Caco-2 (cell line): ENCODE results near the gene SORL1-AS1.
"Not testable (repeated sequence)": the region's sequence is repeated elsewhere in the genome, so short reads cannot be mapped to it uniquely, and the experiment has no call there.

Experiments
- BruUV-seq: library from RNA; stranded (reverse); fragments of 400-500 nt; replicated peaks from 2 replicates; lab custom pipeline; 2021; lab: Mats Ljungman, UMichigan
- CTCF ChIA-PET: fragments of 300-600 bp; sonication (Branson Sonifier 250); formaldehyde crosslinking; loops from one replicate; lab custom pipeline; 2022; ENCODE audit warnings: antibody characterized with exemption; lab: Charles Lee
- POLR2A ChIA-PET: fragments of 300-600 bp; sonication (Branson Sonifier 250); formaldehyde crosslinking; loops from one replicate; lab custom pipeline; 2022; ENCODE audit warnings: antibody characterized with exemption; lab: Charles Lee
- DNase-seq, 2 experiments: peaks; one replicate each; pipeline versions ENCODE4 v3.0.0 to v3.0.0-alpha.2; 2020 to 2022
- H3K27me3 ChIP-seq: replicated peaks from 2 replicates; pipeline ENCODE4 v1.6.0; 2011; ENCODE audit warnings: low read length; ENCODE audit not compliant: control insufficient read depth, insufficient read depth
- H3K36me3 ChIP-seq: 2 replicates; pipeline ENCODE4 v1.5.1; 2011; ENCODE audit warnings: low read length; ENCODE audit not compliant: control insufficient read depth, insufficient read depth
- H3K4me1 ChIP-seq: fragments of 250-450 bp; sonication (Bioruptor Pico); 2 replicates; pipeline ENCODE4 v1.5.1; 2020; ENCODE audit warnings: mild to moderate bottlenecking
- H3K4me3 ChIP-seq: 2 replicates; pipeline ENCODE4 v1.5.1; 2011; ENCODE audit warnings: low read depth, mild to moderate bottlenecking, control low read depth, low read length
- H3K9me3 ChIP-seq: fragments of 250-450 bp; sonication (Bioruptor Pico); 2 replicates; pipeline ENCODE4 v1.5.1; 2020; ENCODE audit warnings: mild to moderate bottlenecking, moderate library complexity
- H3K27ac Mint-ChIP-seq: one replicate; pipeline ENCODE4 v1.8.0; 2022; ENCODE audit warnings: mixed read lengths; ENCODE audit not compliant: unreplicated experiment
- H3K27me3 Mint-ChIP-seq: one replicate; pipeline ENCODE4 v1.8.0; 2022; ENCODE audit warnings: mixed read lengths; ENCODE audit not compliant: insufficient read depth, unreplicated experiment
- H3K36me3 Mint-ChIP-seq: one replicate; pipeline ENCODE4 v1.8.0; 2022; ENCODE audit warnings: mild to moderate bottlenecking, mixed read lengths; ENCODE audit not compliant: insufficient read depth, unreplicated experiment
- H3K4me1 Mint-ChIP-seq: one replicate; pipeline ENCODE4 v1.8.0; 2022; ENCODE audit warnings: low read depth, mixed read lengths; ENCODE audit not compliant: unreplicated experiment
- H3K4me3 Mint-ChIP-seq: one replicate; pipeline ENCODE4 v1.8.0; 2022; ENCODE audit warnings: mild to moderate bottlenecking, moderate library complexity, mixed read lengths; ENCODE audit not compliant: unreplicated experiment
- H3K9me3 Mint-ChIP-seq: one replicate; pipeline ENCODE4 v1.8.0; 2022; ENCODE audit warnings: mixed read lengths; ENCODE audit not compliant: unreplicated experiment
- intact Hi-C: fragments of 100-400 bp; cut with micrococcal nuclease; formaldehyde crosslinking; loops from one replicate; pipeline ENCODE4 v1.10.0; 2022; ENCODE audit not compliant: unreplicated experiment
- TF ChIP-seq, protein P1 (sequence below), 2 experiments: fragments of 200-600 bp in 1 of 2; IDR thresholded peaks; 1 replicate in 1 of 2; 2 replicates in 1 of 2; pipeline versions ENCODE4 v1.5.1 to v1.8.0; 2011 to 2022; ENCODE audit warnings: antibody characterized with exemption in 1 of 2, control low read depth in 1 of 2, inconsistent platforms in 1 of 2, low read depth in 1 of 2, low read length in 1 of 2, mild to moderate bottlenecking in 1 of 2, moderate library complexity in 1 of 2; ENCODE audit not compliant: insufficient read depth in 1 of 2, severe bottlenecking in 1 of 2, unreplicated experiment in 1 of 2

The SORL1-AS1 gene

DNA sequence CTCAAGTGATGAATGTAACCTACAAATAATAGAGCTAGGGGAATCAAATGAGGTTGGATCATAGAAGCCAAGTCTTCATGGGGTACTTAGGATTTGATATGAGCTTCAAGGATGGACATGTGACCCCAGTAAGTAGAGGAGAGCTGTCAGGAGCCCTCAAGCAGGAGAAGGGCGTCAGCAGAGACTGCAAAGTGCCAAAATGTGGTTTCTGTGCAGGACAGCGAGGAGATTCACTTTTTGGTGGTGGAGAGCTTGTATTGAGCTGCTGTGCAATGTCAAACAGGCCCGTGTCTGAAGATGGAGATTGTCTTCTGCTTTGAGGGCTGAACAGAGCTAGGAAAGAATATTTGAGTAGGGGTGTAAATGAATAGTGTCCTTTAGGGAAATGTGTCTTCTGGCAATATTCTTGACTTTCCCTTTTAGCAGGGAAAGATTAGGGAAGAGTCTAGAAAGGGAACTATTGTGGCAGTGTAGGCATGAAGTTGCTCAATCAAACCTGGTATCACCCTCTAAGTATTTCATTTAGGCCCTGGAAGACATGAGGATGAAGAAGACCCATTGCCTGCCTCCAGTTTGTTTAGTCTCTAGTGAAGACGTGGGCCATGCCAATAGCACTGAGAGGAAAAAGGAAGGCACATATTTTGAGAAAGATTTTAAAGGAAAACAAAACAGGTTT lies 31.2 kb upstream of the SORL1-AS1 start:
- ChIA-PET POLR2A (no interaction called here), CTCF (interaction anchor here (1.2 kb wide), 1 partner anchor 17 kb away, joined by 3 read pairs; no protein-coding TSS in a partner anchor)
- TF ChIP-seq, protein P1, sequence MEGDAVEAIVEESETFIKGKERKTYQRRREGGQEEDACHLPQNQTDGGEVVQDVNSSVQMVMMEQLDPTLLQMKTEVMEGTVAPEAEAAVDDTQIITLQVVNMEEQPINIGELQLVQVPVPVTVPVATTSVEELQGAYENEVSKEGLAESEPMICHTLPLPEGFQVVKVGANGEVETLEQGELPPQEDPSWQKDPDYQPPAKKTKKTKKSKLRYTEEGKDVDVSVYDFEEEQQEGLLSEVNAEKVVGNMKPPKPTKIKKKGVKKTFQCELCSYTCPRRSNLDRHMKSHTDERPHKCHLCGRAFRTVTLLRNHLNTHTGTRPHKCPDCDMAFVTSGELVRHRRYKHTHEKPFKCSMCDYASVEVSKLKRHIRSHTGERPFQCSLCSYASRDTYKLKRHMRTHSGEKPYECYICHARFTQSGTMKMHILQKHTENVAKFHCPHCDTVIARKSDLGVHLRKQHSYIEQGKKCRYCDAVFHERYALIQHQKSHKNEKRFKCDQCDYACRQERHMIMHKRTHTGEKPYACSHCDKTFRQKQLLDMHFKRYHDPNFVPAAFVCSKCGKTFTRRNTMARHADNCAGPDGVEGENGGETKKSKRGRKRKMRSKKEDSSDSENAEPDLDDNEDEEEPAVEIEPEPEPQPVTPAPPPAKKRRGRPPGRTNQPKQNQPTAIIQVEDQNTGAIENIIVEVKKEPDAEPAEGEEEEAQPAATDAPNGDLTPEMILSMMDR (IDR thresholded peaks at IDR 0.05; ENCODE audit: insufficient read depth in 1 of 2, low read depth in 1 of 2, low read length in 1 of 2, severe bottlenecking in 1 of 2, unreplicated experiment in 1 of 2) = no peak
- no peaks in the 10 kb centered on the region for H3K36me3 ChIP-seq
- H3K4me3 ChIP-seq = no peak overlapping the region
- Mint-ChIP-seq H3K36me3 (no peaks in the 10 kb centered on the region), H3K9me3 (no peaks in the 10 kb centered on the region), H3K4me1 (no peaks in the 10 kb centered on the region), H3K4me3 (no peak overlapping the region), H3K27ac (no peak overlapping the region), H3K27me3 (no peaks in the 10 kb centered on the region)
- BruUV-seq = no TSS peak
- no peaks in the 10 kb centered on the region for H3K27me3 ChIP-seq
- H3K9me3 ChIP-seq = no peaks in the 10 kb centered on the region
- no peaks in the 10 kb centered on the region for H3K4me1 ChIP-seq
- no peak for DNase-seq
- intact Hi-C loops = no loop called here

DNA sequence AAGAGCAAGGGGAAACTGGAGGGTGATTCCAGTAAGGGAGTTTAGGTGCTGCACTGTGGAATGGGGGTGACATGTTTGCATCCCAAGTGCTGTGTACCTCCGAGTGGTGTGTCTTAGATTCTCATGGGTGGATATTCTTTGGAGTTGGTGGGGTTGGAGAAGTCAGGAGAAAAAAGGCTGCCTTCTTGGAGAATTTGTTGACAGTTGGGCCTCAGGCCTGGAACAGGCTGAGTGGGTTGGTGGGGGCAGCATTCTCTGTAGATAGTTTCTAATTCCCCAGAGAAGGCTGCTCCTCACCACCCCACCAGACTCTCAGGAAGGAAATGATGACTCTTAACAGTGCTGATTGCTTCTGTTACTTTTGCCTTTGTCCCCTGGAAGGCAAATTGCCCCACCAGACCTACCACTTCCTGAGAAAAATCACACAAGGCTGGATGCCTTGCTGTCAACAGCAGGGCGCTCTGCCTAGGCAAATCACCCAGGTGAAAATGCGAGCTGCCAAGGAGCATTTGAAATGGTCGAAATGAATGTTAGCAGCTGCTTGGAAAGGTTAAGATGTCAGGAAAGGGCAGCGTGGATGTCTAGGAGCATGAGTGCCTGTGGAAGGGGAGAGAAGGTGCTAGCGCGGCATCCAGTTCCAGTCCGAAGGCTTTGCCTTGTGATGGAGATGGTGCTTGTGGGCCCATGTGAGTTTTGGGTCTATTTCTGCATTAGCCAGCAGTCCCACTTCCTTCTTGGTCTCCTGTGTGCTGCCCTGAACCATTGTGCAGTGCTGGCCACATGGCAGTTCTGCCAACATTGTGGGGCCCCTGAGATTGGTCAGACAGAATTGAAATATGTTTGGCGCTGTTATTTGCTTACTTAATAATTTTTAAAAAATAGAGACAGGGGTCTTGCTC lies 29.7 kb upstream of the SORL1-AS1 start:
- POLR2A ChIA-PET = no interaction called here

DNA sequence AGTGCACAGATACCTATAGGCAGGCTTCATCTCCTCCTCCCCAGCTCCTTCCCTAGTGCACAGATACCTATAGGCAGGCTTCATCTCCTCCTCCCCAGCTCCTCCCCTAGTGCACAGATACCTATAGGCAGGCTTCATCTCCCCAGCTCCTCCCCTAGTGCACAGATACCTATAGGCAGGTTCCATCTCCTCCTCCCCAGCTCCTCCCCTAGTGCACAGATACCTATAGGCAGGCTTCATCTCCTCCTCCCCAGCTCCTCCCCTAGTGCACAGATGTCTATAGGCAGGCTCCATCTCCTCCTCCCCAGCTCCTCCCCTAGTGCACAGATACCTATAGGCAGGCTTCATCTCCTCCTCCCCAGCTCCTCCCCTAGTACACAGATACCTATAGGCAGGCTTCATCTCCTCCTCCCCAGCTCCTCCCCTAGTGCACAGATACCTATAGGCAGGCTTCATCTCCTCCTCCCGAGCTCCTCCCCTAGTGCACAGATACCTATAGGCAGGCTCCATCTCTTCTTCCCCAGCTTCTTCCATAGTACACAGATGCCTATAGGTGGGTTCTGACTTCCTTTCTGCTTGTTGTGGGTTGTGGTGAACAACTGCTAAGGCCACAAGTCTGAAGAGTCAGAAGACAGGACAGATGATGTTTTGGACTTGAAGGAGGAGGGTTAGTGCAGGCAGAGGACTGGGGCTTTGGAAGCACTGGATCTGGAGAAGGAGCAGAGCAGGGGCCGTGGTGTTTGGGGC lies 28.9 kb upstream of the SORL1-AS1 start:
- BruUV-seq, H3K4me3 Mint-ChIP-seq, H3K4me3 ChIP-seq, H3K27me3 Mint-ChIP-seq, DNase-seq, H3K9me3 ChIP-seq, CTCF ChIA-PET, H3K4me1 Mint-ChIP-seq, intact Hi-C loops, H3K27me3 ChIP-seq, H3K36me3 Mint-ChIP-seq, H3K9me3 Mint-ChIP-seq, H3K4me1 ChIP-seq, H3K27ac Mint-ChIP-seq, H3K36me3 ChIP-seq, POLR2A ChIA-PET: not testable (repeated sequence)

More for the DNA sequence above, 29.7 kb upstream of the SORL1-AS1 start:
- Mint-ChIP-seq H3K4me3 (no peak overlapping the region), H3K36me3 (peaks cover under 1% of the 10 kb centered on the region), H3K9me3 (no peaks in the 10 kb centered on the region), H3K27ac (no peak overlapping the region), H3K27me3 (no peaks in the 10 kb centered on the region), H3K4me1 (peaks cover 9% of the 10 kb centered on the region)
- H3K9me3 ChIP-seq = no peaks in the 10 kb centered on the region
- no TSS peak for BruUV-seq
- DNase-seq = no peak
- H3K27me3 ChIP-seq = no peaks in the 10 kb centered on the region
- peaks cover 7% of the 10 kb centered on the region; the same call in 1 of the 2 replicates for H3K4me1 ChIP-seq
- CTCF ChIA-PET = no interaction called here
- intact Hi-C loops = no loop called here
- H3K36me3 ChIP-seq = no peaks in the 10 kb centered on the region
- TF ChIP-seq, protein P1 (IDR thresholded peaks at IDR 0.05; ENCODE audit: insufficient read depth in 1 of 2, low read depth in 1 of 2, low read length in 1 of 2, severe bottlenecking in 1 of 2, unreplicated experiment in 1 of 2) = no peak
- no peak overlapping the region for H3K4me3 ChIP-seq
